Neural cell (in vitro differentiated cells): ENCODE data around the gene ZFYVE28. TPM values are rescaled to one million over a fixed set of nuclear protein-coding genes. Genes with fewer than 3 reads are reported as not detected.
"Not testable (repeated sequence)": the region's sequence is repeated elsewhere in the genome, so short reads cannot be mapped to it uniquely, and the experiment has no call there.

Experiments used
- H2AFZ ChIP-seq: fragments of 200-600, 300-800 bp; sonication (generic), shearing (Covaris generic); 2 replicates; pipeline ENCODE4 v1.6.0; 2014; ENCODE audit warnings: low read depth, mild to moderate bottlenecking, antibody characterized with exemption, low read length, moderate library complexity
- H3F3A ChIP-seq: fragments of 200-600 bp; shearing (Covaris generic); 2 replicates; pipeline ENCODE4 v1.6.1; 2016; ENCODE audit warnings: mild to moderate bottlenecking, moderate library complexity, mixed read lengths, antibody characterized with exemption, low read length; ENCODE audit not compliant: insufficient read depth, poor library complexity, severe bottlenecking
- H3K27ac ChIP-seq: fragments of 200-600, 300-800 bp; sonication (generic), shearing (Covaris generic); 2 replicates; pipeline ENCODE4 v1.5.1; 2014; ENCODE audit warnings: mild to moderate bottlenecking, low read length, moderate library complexity
- H3K27me3 ChIP-seq: fragments of 300-800, 200-600 bp; sonication (generic), shearing (Covaris generic); 2 replicates; pipeline ENCODE4 v1.6.0; 2014; ENCODE audit warnings: mild to moderate bottlenecking, low read depth, low read length, moderate library complexity; ENCODE audit not compliant: insufficient read depth
- H3K36me3 ChIP-seq: fragments of 300-800, 200-600 bp; sonication (generic), shearing (Covaris generic); 2 replicates; pipeline ENCODE4 v1.5.1; 2014; ENCODE audit warnings: mild to moderate bottlenecking, antibody characterized with exemption, low read length, moderate library complexity; ENCODE audit not compliant: insufficient read depth
- H3K4me2 ChIP-seq: fragments of 300-800, 200-600 bp; sonication (generic), shearing (Covaris generic); 2 replicates; pipeline ENCODE4 v1.6.0; 2014; ENCODE audit warnings: mild to moderate bottlenecking, low read length
- H3K4me3 ChIP-seq: fragments of 300-800, 200-600 bp; sonication (generic), shearing (Covaris generic); 2 replicates; pipeline ENCODE4 v1.5.1; 2014; ENCODE audit warnings: mild to moderate bottlenecking, low read length, moderate library complexity
- H3K79me2 ChIP-seq: fragments of 200-600 bp; shearing (Covaris generic); replicated peaks from 2 replicates; pipeline ENCODE4 v1.6.0; 2014; ENCODE audit warnings: mild to moderate bottlenecking, low read length, moderate library complexity; ENCODE audit not compliant: insufficient read depth
- H3K9ac ChIP-seq: fragments of 300-800, 200-600 bp; sonication (generic), shearing (Covaris generic); 2 replicates; pipeline ENCODE4 v1.6.1; 2016; ENCODE audit warnings: mild to moderate bottlenecking, low read length, mixed read lengths
- H3K9me2 ChIP-seq: fragments of 200-600 bp; shearing (Covaris generic); 2 replicates; pipeline ENCODE4 v1.6.1; 2016; ENCODE audit warnings: mild to moderate bottlenecking, low read length, mixed read lengths; ENCODE audit not compliant: insufficient read depth
- H3K9me3 ChIP-seq: fragments of 200-600, 300-800 bp; sonication (generic), shearing (Covaris generic); 2 replicates; pipeline ENCODE4 v1.6.1; 2016; ENCODE audit warnings: mild to moderate bottlenecking, mixed run types, low read length, moderate library complexity, mixed read lengths
- H4K20me1 ChIP-seq: fragments of 200-600 bp; shearing (Covaris generic); 2 replicates; pipeline ENCODE4 v1.6.1; 2016; ENCODE audit warnings: mild to moderate bottlenecking, mixed run types; ENCODE audit not compliant: insufficient read depth
- EP300 ChIP-seq: fragments of 450-650 bp; conservative IDR thresholded peaks from 2 replicates; pipeline ENCODE4 v1.6.1; 2014; ENCODE audit warnings: antibody characterized with exemption, mild to moderate bottlenecking, moderate library complexity; ENCODE audit not compliant: poor library complexity, severe bottlenecking
- EZH2 ChIP-seq: fragments of 200-600, 300-800 bp; shearing (Covaris generic), sonication (generic); IDR thresholded peaks from 2 replicates; pipeline ENCODE4 v1.6.1; 2014; ENCODE audit warnings: antibody characterized with exemption, low read length, borderline replicate concordance, mild to moderate bottlenecking; ENCODE audit not compliant: insufficient read depth, poor library complexity, severe bottlenecking
- MXI1 ChIP-seq: fragments of 450-650 bp; conservative IDR thresholded peaks from 2 replicates; pipeline ENCODE4 v1.6.1; 2014; ENCODE audit warnings: antibody characterized with exemption, mild to moderate bottlenecking; ENCODE audit not compliant: poor library complexity, severe bottlenecking
- POLR2AphosphoS5 ChIP-seq: IDR thresholded peaks from 2 replicates; pipeline ENCODE4 v1.6.1; 2012
- RAD21 ChIP-seq: fragments of 450-650 bp; conservative IDR thresholded peaks from 2 replicates; pipeline ENCODE4 v1.6.1; 2014; ENCODE audit warnings: antibody characterized with exemption, mild to moderate bottlenecking, moderate library complexity
- SMC3 ChIP-seq: fragments of 450-650 bp; conservative IDR thresholded peaks from 2 replicates; pipeline ENCODE4 v1.6.1; 2014; ENCODE audit warnings: antibody characterized with exemption, mild to moderate bottlenecking, moderate library complexity; ENCODE audit not compliant: poor library complexity
- TAF1 ChIP-seq: IDR thresholded peaks from 2 replicates; pipeline ENCODE4 v1.6.1; 2012; ENCODE audit warnings: low read depth
- polyA plus RNA-seq: library from polyadenylated mRNA; depleted of rRNA; stranded (reverse); fragments of >200 nt; gene quantifications from 2 replicates; pipeline ENCODE4 v1.2.3, GENCODE V29; 2014
- TF ChIP-seq, protein P1 (sequence below): IDR thresholded peaks from 2 replicates; pipeline ENCODE4 v1.6.1; 2012; ENCODE audit warnings: borderline replicate concordance
- TF ChIP-seq, protein P2 (sequence below): fragments of 450-650 bp; IDR thresholded peaks from 2 replicates; pipeline ENCODE4 v1.5.1; 2014; ENCODE audit warnings: antibody characterized with exemption, mild to moderate bottlenecking, moderate library complexity; ENCODE audit not compliant: poor library complexity, severe bottlenecking

ZFYVE28 gene
- polyA plus RNA-seq, 1 donor from 2014 or later = 2.4 TPM

DNA sequence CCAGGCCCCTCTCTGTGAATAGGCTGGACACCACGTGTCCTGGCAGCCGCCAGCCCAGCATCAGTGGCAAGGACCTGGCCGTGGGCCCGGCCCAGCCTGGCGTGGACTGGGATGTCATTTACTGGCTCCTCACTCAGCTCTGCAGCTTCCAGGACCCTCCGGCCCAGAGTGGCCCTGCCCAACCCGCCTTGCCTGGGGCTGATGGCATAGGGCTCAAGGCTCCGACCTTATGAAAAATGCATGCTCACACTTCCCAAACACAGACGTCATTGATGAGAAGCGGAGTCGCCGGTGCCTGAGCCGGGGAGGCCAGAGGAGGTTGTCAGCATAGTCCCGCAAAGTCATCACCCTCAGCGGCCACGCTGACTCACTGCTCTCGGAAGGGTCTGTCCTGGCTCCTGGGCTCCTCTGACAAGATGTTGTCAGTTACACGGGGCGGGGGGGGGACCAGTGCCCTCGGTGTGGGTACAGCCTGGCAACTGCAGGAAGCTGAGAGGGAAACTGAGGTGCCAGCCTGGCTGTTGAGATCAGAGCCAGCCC is 14.6 kb upstream of the ZFYVE28 start:
- Histone ChIP-seq H3K27ac (no peak overlapping the region), H3K4me2 (no peak overlapping the region), H3K9me2 (no peaks in the 10 kb centered on the region), H3K79me2 (no peaks in the 10 kb centered on the region), H3F3A (no peaks in the 10 kb centered on the region), H4K20me1 (no peaks in the 10 kb centered on the region), H3K4me3 (no peak overlapping the region), H3K36me3 (no peaks in the 10 kb centered on the region), H3K9me3 (no peaks in the 10 kb centered on the region), H3K9ac (no peak overlapping the region), H2AFZ (no peak overlapping the region), H3K27me3 (no peaks in the 10 kb centered on the region)
- TF ChIP-seq, protein P1, sequence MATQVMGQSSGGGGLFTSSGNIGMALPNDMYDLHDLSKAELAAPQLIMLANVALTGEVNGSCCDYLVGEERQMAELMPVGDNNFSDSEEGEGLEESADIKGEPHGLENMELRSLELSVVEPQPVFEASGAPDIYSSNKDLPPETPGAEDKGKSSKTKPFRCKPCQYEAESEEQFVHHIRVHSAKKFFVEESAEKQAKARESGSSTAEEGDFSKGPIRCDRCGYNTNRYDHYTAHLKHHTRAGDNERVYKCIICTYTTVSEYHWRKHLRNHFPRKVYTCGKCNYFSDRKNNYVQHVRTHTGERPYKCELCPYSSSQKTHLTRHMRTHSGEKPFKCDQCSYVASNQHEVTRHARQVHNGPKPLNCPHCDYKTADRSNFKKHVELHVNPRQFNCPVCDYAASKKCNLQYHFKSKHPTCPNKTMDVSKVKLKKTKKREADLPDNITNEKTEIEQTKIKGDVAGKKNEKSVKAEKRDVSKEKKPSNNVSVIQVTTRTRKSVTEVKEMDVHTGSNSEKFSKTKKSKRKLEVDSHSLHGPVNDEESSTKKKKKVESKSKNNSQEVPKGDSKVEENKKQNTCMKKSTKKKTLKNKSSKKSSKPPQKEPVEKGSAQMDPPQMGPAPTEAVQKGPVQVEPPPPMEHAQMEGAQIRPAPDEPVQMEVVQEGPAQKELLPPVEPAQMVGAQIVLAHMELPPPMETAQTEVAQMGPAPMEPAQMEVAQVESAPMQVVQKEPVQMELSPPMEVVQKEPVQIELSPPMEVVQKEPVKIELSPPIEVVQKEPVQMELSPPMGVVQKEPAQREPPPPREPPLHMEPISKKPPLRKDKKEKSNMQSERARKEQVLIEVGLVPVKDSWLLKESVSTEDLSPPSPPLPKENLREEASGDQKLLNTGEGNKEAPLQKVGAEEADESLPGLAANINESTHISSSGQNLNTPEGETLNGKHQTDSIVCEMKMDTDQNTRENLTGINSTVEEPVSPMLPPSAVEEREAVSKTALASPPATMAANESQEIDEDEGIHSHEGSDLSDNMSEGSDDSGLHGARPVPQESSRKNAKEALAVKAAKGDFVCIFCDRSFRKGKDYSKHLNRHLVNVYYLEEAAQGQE = no peak

DNA sequence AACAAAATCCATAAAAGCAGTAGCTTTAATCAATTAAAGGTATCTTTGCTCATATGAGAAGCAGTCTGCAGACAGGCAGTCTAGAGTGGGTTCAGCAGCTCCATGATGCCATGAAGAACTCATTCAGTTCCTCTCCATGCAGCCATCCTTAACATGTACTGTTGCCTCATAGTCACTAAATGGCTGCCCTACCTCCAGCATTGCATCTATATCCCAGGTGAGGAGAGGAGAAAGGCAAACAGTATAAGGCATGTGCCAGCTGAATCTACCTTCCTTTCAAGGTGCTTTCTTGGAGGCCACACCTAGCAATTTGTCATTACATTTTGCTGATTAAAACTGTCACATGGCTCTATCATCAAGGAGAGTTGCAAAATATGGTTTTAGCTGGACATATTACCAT is 13.6 kb upstream of the ZFYVE28 start:
- Histone ChIP-seq H2AFZ (no peak overlapping the region), H3K9me3 (no peaks in the 10 kb centered on the region), H3K4me3 (no peak overlapping the region), H3K9me2 (no peaks in the 10 kb centered on the region), H3F3A (no peaks in the 10 kb centered on the region), H3K79me2 (no peaks in the 10 kb centered on the region), H3K4me2 (no peak overlapping the region), H3K36me3 (no peaks in the 10 kb centered on the region), H3K27ac (no peak overlapping the region), H3K9ac (no peak overlapping the region), H3K27me3 (no peaks in the 10 kb centered on the region), H4K20me1 (no peaks in the 10 kb centered on the region)
- TF ChIP-seq POLR2AphosphoS5 = no peak
- TF ChIP-seq, protein P1 = no peak
- no peak for TF ChIP-seq TAF1
- TF ChIP-seq RAD21 = no peak
- no peak for TF ChIP-seq EP300
- TF ChIP-seq MXI1 = no peak
- TF ChIP-seq, protein P2, sequence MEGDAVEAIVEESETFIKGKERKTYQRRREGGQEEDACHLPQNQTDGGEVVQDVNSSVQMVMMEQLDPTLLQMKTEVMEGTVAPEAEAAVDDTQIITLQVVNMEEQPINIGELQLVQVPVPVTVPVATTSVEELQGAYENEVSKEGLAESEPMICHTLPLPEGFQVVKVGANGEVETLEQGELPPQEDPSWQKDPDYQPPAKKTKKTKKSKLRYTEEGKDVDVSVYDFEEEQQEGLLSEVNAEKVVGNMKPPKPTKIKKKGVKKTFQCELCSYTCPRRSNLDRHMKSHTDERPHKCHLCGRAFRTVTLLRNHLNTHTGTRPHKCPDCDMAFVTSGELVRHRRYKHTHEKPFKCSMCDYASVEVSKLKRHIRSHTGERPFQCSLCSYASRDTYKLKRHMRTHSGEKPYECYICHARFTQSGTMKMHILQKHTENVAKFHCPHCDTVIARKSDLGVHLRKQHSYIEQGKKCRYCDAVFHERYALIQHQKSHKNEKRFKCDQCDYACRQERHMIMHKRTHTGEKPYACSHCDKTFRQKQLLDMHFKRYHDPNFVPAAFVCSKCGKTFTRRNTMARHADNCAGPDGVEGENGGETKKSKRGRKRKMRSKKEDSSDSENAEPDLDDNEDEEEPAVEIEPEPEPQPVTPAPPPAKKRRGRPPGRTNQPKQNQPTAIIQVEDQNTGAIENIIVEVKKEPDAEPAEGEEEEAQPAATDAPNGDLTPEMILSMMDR = no peak
- no peak for TF ChIP-seq EZH2
- TF ChIP-seq SMC3 = no peak

DNA sequence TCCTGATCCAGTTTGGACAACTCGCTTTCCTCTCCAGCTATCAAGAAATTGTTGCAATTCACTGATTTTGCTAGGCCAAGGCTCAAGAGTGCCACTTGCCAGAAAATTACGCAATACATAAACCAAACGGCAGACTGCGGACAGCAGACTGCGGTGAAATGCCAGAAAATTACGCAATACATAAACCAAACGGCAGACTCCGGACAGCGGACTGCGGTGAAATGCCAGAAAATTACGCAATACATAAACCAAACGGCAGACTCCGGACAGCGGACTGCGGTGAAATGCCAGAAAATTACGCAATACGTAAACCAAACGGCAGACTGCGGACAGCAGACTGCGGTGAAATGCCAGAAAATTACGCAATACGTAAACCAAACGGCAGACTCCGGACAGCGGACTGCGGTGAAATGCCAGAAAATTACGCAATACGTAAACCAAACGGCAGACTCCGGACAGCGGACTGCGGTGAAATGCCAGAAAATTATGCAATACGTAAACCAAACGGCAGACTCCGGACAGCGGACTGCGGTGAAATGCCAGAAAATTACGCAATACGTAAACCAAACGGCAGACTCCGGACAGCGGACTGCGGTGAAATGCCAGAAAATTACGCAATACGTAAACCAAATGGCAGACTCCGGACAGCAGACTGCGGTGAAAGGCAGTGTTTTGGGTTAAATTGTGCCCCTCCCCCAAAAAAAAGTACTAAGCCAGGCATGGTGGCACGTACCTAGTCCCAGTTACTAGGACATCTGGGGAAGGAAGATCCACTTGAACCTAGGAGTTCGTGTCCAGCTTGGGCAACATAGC is 11.7 kb upstream of the ZFYVE28 start:
- not testable (repeated sequence) for H3K27me3 ChIP-seq, H3K27ac ChIP-seq, H4K20me1 ChIP-seq

More for the DNA sequence above, 11.7 kb upstream of the ZFYVE28 start:
- not testable (repeated sequence) for H3F3A ChIP-seq, H3K79me2 ChIP-seq, H2AFZ ChIP-seq, H3K36me3 ChIP-seq, H3K9ac ChIP-seq, H3K4me3 ChIP-seq, H3K9me2 ChIP-seq, H3K4me2 ChIP-seq, H3K9me3 ChIP-seq
